Tibial artery (tissue), 4 donors: Measurements from ENCODE around the gene TEFM.
"Not testable (repeated sequence)": the region's sequence is repeated elsewhere in the genome, so short reads cannot be mapped to it uniquely, and the experiment has no call there.

Source experiments
- DNase-seq, 2 donors: peaks; one replicate each; pipeline ENCODE4 v3.0.0-alpha.2; 2019
- H3K27ac ChIP-seq, 2 donors: fragments of 200-600 bp; sonication (generic) in 1 of 2; 1 replicate in 1 of 2; 2 replicates in 1 of 2; pipeline ENCODE4 v1.5.1; 2018 to 2019; ENCODE audit warnings: mild to moderate bottlenecking in 1 of 2
- H3K27me3 ChIP-seq, 2 donors: fragments of 200-600 bp; sonication (generic) in 1 of 2; one replicate each; pipeline versions ENCODE4 v1.5.1 to v1.6.0; 2016 to 2019
- H3K36me3 ChIP-seq, 3 donors: fragments of 200-600 bp; sonication (generic) in 2 of 3; one replicate each; pipeline ENCODE4 v1.5.1; 2016 to 2019; ENCODE audit warnings: mild to moderate bottlenecking in 2 of 3
- H3K4me1 ChIP-seq, 4 donors: fragments of 200-600 bp; sonication (generic) in 2 of 4; 1 replicate in 3 of 4; 2 replicates in 1 of 4; pipeline ENCODE4 v1.5.1; 2016 to 2019
- H3K4me3 ChIP-seq, 2 donors: fragments of 200-600 bp; sonication (generic) in 1 of 2; 1 replicate in 1 of 2; 2 replicates in 1 of 2; pipeline ENCODE4 v1.5.1; 2018 to 2019; ENCODE audit warnings: mild to moderate bottlenecking in 2 of 2
- H3K9me3 ChIP-seq, 3 donors: fragments of 200-600 bp; sonication (generic) in 1 of 3; one replicate each; pipeline ENCODE4 v1.5.1; 2016 to 2019
- intact Hi-C: fragments of 100-400 bp; cut with DNase I; formaldehyde crosslinking; loops from one replicate; pipeline ENCODE4 v1.15.0; 2023; ENCODE audit warnings: low total_unique reads
- TF ChIP-seq, protein P1 (sequence below), 2 experiments: fragments of 200-600 bp in 1 of 2; fragments of 450-650 bp in 1 of 2; IDR thresholded peaks; one replicate each; pipeline ENCODE4 v1.5.1; 2017 to 2019; ENCODE audit warnings: antibody characterized with exemption in 2 of 2, mild to moderate bottlenecking in 1 of 2, moderate library complexity in 1 of 2

Gene TEFM

DNA sequence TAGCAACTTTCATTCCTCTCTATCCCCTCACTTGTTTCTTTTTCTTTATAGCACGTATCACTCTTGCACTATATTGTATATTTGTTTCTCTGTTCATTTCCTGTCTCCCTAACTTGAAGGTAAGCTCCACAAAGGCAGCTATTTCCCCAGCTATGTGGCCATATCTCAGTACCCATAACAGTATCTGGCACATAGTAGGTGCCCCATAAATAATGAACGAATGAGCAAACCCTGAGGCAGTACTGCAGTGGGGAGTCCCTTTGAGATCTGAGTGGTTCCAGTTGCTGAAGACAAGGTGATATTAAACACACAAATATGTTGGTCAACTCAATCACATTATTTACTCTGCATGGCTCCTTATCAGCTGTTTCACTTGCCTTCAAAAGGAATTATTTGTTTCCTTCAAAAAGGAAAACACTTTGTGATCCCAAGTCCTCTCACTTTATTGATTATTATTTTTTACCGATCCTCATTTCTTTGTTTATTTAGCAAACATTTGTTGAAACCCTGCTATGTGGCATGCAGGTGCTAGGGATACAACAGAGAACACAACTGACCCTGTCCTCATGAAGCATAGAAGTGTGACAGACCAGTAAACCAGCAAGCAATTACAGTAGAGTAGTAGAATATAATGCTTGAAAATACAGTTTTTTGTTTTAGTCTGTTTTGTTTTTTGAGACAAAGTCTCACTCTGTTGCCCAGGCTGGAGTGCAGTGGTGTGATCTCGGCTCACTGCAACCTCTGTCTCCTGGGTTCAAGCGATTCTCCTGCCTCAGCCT, 10.0 kb upstream of the TEFM start:
- DNase-seq = no peak
- no peaks in the 10 kb centered on the region for H3K36me3 ChIP-seq
- no peaks in the 10 kb centered on the region for H3K9me3 ChIP-seq
- peaks cover 0 to under 1% (median 0%) of the 10 kb centered on the region in 4 donors for H3K4me1 ChIP-seq
- H3K27me3 ChIP-seq = peaks cover 0 to 5% of the 10 kb centered on the region in 2 donors
- H3K27ac ChIP-seq = no peak overlapping the region
- TF ChIP-seq, protein P1, sequence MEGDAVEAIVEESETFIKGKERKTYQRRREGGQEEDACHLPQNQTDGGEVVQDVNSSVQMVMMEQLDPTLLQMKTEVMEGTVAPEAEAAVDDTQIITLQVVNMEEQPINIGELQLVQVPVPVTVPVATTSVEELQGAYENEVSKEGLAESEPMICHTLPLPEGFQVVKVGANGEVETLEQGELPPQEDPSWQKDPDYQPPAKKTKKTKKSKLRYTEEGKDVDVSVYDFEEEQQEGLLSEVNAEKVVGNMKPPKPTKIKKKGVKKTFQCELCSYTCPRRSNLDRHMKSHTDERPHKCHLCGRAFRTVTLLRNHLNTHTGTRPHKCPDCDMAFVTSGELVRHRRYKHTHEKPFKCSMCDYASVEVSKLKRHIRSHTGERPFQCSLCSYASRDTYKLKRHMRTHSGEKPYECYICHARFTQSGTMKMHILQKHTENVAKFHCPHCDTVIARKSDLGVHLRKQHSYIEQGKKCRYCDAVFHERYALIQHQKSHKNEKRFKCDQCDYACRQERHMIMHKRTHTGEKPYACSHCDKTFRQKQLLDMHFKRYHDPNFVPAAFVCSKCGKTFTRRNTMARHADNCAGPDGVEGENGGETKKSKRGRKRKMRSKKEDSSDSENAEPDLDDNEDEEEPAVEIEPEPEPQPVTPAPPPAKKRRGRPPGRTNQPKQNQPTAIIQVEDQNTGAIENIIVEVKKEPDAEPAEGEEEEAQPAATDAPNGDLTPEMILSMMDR (IDR thresholded peaks at IDR 0.05) = no peak
- H3K4me3 ChIP-seq = no peak overlapping the region
- intact Hi-C loops = no loop called here

DNA sequence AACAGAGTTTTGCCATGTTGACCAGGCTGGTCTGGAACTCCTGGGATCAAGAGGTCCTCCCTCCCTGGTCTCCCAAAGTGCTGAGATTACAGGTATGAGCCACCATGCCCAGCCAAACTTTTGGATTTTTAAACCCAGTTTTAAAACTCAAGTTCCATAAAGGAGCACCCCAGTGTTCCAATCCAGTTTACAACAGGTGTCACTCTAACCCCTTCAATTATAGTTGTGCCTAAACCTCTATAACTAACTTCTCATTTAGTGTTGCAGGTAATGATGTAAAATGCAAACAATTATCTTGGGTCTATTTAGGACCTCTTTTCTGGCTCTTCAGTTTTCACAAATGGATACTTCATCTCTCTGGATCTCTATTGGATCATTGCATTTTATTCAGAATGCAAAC, 7.9 kb upstream of the TEFM start:
- TF ChIP-seq, protein P1 (IDR thresholded peaks at IDR 0.05) = no peak
- no peaks in the 10 kb centered on the region for H3K9me3 ChIP-seq
- H3K27me3 ChIP-seq = no peaks in the 10 kb centered on the region
- intact Hi-C loops = no loop called here
- DNase-seq = no peak
- no peaks in the 10 kb centered on the region for H3K36me3 ChIP-seq
- H3K27ac ChIP-seq = no peak overlapping the region
- no peaks in the 10 kb centered on the region for H3K4me1 ChIP-seq
- no peak overlapping the region for H3K4me3 ChIP-seq

DNA sequence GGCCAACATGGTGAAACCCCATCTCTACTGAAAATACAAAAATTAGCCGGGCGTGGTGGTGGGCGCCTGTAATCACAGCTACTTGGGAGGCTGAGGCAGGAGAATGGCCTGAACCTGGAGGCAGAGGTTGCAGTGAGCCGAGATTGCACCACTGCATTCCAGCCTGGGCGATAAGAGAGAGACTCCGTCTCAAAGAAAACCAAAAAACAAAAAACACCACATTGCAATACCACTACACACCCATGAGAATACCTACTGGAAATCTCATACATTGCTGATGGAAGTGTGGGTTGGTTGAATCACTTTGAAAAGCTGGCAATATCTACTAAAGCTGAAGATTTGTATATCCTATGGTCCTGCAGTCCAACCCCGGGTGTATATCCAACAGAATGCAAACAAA, 4.1 kb upstream of the TEFM start:
- peak in 1 of 2 donors; percentile 13 for DNase-seq
- peaks cover 0 to 14% (median 8%) of the 10 kb centered on the region in 4 donors for H3K4me1 ChIP-seq
- H3K36me3 ChIP-seq, H3K27me3 ChIP-seq, H3K4me3 ChIP-seq, H3K9me3 ChIP-seq, intact Hi-C loops, H3K27ac ChIP-seq: not testable (repeated sequence)

DNA sequence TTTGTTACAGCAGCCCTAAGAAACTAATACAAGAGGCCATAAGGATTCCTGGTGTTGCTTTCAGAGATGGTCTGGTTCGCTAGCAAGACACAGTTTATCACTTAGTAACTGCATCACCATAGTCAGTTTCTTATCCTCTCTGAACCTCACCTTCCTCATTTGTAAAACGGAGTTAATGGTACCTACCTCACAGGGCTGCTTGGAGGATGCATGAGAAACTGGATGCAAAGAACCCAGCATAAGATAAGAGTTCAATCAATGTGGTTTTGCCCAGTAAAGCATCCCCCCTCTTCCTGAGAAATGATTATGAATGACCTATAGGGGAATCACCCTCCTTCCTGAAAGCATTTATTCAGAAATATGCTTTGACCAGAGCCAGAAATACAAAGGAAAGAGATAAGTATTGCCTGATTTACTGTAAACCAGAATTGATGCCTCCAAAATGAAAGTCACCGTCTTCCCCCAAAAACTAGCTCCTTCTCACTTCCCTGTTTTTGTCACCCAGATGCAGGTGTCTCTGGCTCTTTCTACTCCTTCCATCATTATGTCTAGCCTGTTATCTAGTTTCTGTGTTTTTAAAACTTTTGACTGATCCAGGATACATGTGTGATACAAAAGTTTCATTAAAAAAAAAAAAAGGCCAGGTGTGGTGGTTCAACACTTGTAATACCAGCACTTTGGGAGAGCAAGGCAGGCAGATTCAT, 2.8 kb upstream of the TEFM start:
- TF ChIP-seq, protein P1 (IDR thresholded peaks at IDR 0.05) = no peak
- Histone ChIP-seq H3K36me3 (no peaks in the 10 kb centered on the region), H3K4me1 (peaks cover 0 to 22% (median 10%) of the 10 kb centered on the region in 4 donors), H3K27me3 (no peaks in the 10 kb centered on the region), H3K9me3 (no peaks in the 10 kb centered on the region), H3K4me3 (no peak overlapping the region), H3K27ac (no peak overlapping the region)
- intact Hi-C loops = no loop called here
- DNase-seq = no peak

- peaks cover 0 to 22% (median 10%) of the 10 kb centered on the region in 4 donors for H3K4me1 ChIP-seq
- H3K27ac ChIP-seq = peak overlapping the region; percentile 84 to 96
- no peak for DNase-seq
- intact Hi-C loops = no loop called here
- H3K36me3 ChIP-seq = peaks cover 0 to 15% (median 6%) of the 10 kb centered on the region in 3 donors
- peak overlapping the region; percentile 57 to 82 for H3K4me3 ChIP-seq
- H3K27me3 ChIP-seq = no peaks in the 10 kb centered on the region
- TF ChIP-seq, protein P1 (IDR thresholded peaks at IDR 0.05) = no peak
- H3K9me3 ChIP-seq = no peaks in the 10 kb centered on the region
Measured at GRCh38 chr17:30905742-30906100, 317 bp downstream of the TEFM start.

GRCh38 chr17:30897311-30897710, 8.7 kb downstream of the TEFM start:
- TF ChIP-seq, protein P1 (IDR thresholded peaks at IDR 0.05) = no peak
- Histone ChIP-seq H3K36me3 (peaks cover 0 to 35% (median 23%) of the 10 kb centered on the region in 3 donors), H3K4me1 (no peaks in the 10 kb centered on the region), H3K27me3 (no peaks in the 10 kb centered on the region), H3K4me3 (no peak overlapping the region), H3K9me3 (no peaks in the 10 kb centered on the region), H3K27ac (no peak overlapping the region)
- intact Hi-C loops = no loop called here
- DNase-seq = no peak
